Keratinocyte (primary cell): ENCODE results near the gene KLRG1. TPM values are rescaled to one million over a fixed set of nuclear protein-coding genes. Genes with fewer than 3 reads are reported as not detected.

ENCODE experiments used
- DNase-seq: peaks from one replicate; pipeline ENCODE4 v3.0.0-alpha.2; 2011; ENCODE audit warnings: low read depth, missing footprints, low spot score
- FAIRE-seq: peaks from 2 replicates; lab custom pipeline; 2011; peaks lifted over from hg19 to GRCh38; lab: Jason Lieb, UNC
- H2AFZ ChIP-seq: 2 replicates; pipeline ENCODE4 v1.6.0; 2012; ENCODE audit warnings: low read length, control low read depth, inconsistent platforms; ENCODE audit not compliant: control insufficient read depth
- H3K27ac ChIP-seq: 2 replicates; pipeline ENCODE4 v1.5.1; 2011; ENCODE audit warnings: low read length; ENCODE audit not compliant: control insufficient read depth, insufficient read depth
- H3K27me3 ChIP-seq: 3 replicates; pipeline ENCODE4 v1.6.0; 2011; ENCODE audit warnings: low read length; ENCODE audit not compliant: control insufficient read depth, insufficient read depth; ENCODE audit errors: extremely low read depth
- H3K36me3 ChIP-seq, 2 experiments: 2 replicates in 1 of 2; 3 replicates in 1 of 2; pipeline ENCODE4 v1.5.1; 2011; ENCODE audit warnings: low read length in 2 of 2, mild to moderate bottlenecking in 1 of 2; ENCODE audit not compliant: control insufficient read depth in 2 of 2, insufficient read depth in 2 of 2; ENCODE audit errors: extremely low read depth in 1 of 2
- H3K4me1 ChIP-seq: 3 replicates; pipeline ENCODE4 v1.5.1; 2011; ENCODE audit warnings: low read length; ENCODE audit not compliant: control insufficient read depth, insufficient read depth; ENCODE audit errors: extremely low read depth
- H3K4me2 ChIP-seq: 3 replicates; pipeline ENCODE4 v1.6.0; 2011; ENCODE audit warnings: low read depth, low read length; ENCODE audit not compliant: control insufficient read depth, insufficient read depth; ENCODE audit errors: extremely low read depth
- H3K4me3 ChIP-seq, 3 experiments: fragments of 200-600 bp in 1 of 3; sonication (generic) in 1 of 3; 2 replicates in 2 of 3; 3 replicates in 1 of 3; pipeline ENCODE4 v1.5.1; 2011 to 2016; ENCODE audit warnings: low read length in 3 of 3, mild to moderate bottlenecking in 3 of 3, control low read depth in 2 of 3, inconsistent platforms in 1 of 3, low read depth in 1 of 3, mixed read lengths in 1 of 3, mixed run types in 1 of 3, moderate library complexity in 1 of 3; ENCODE audit not compliant: control insufficient read depth in 2 of 3, insufficient read depth in 2 of 3; ENCODE audit errors: extremely low read depth in 1 of 3
- H3K79me2 ChIP-seq: 2 replicates; pipeline ENCODE4 v1.6.0; 2012; ENCODE audit warnings: low read length; ENCODE audit not compliant: control insufficient read depth, insufficient read depth
- H3K9ac ChIP-seq: 3 replicates; pipeline ENCODE4 v1.6.0; 2011; ENCODE audit warnings: low read length; ENCODE audit not compliant: control insufficient read depth, insufficient read depth; ENCODE audit errors: extremely low read depth
- H3K9me1 ChIP-seq: 3 replicates; pipeline ENCODE4 v1.6.0; 2011; ENCODE audit warnings: low read length; ENCODE audit not compliant: control insufficient read depth, insufficient read depth; ENCODE audit errors: extremely low read depth
- H3K9me3 ChIP-seq: 2 replicates; pipeline ENCODE4 v1.5.1; 2012; ENCODE audit warnings: low read depth, low read length; ENCODE audit not compliant: control insufficient read depth
- H4K20me1 ChIP-seq: 3 replicates; pipeline ENCODE4 v1.6.0; 2011; ENCODE audit warnings: low read length; ENCODE audit not compliant: control insufficient read depth, insufficient read depth; ENCODE audit errors: extremely low read depth
- EZH2 ChIP-seq: IDR thresholded peaks from one replicate; pipeline ENCODE4 v1.6.1; 2012; ENCODE audit warnings: inconsistent platforms, mild to moderate bottlenecking, low read length, moderate library complexity
- dilution Hi-C: fragments of 300-500 bp; cut with MboI; formaldehyde crosslinking; loops from one replicate; pipeline ENCODE4 v1.7.0; 2020; ENCODE audit warnings: low sequenced_read_pairs; ENCODE audit not compliant: extremely low pct_ligation_motif_present
- polyA plus RNA-seq, 5 experiments: library from polyadenylated mRNA; depleted of rRNA in 3 of 5; stranded (reverse) in 3 of 5; stranded (forward) in 1 of 5; unstranded in 1 of 5; fragments of >200 nt; gene quantifications; 1 replicate in 1 of 5; 2 replicates in 3 of 5; 3 replicates in 1 of 5; pipeline versions ENCODE4 v1.2.1 to v1.2.3, GENCODE V29; 2011 to 2012; ENCODE audit warnings: missing spikeins in 2 of 5, low read depth in 1 of 5, low replicate concordance in 1 of 5
- TF ChIP-seq, protein P1 (sequence below), 3 experiments: IDR thresholded peaks in 1 of 3; conservative IDR thresholded peaks in 1 of 3; optimal IDR thresholded peaks in 1 of 3; 2 replicates in 2 of 3; 3 replicates in 1 of 3; pipeline versions ENCODE3 to v1.5.1; 2011; ENCODE audit warnings: low read length in 3 of 3, mild to moderate bottlenecking in 3 of 3, moderate library complexity in 2 of 3, control low read depth in 1 of 3, inconsistent platforms in 1 of 3; ENCODE audit not compliant: insufficient read depth in 2 of 3; ENCODE audit errors: extremely low read depth in 1 of 3

KLRG1 gene
- polyA plus RNA-seq, 1 donor (not counting 4 experiments of a cell fraction or from before 2014, with no cell fraction given): 0.39 TPM

DNA sequence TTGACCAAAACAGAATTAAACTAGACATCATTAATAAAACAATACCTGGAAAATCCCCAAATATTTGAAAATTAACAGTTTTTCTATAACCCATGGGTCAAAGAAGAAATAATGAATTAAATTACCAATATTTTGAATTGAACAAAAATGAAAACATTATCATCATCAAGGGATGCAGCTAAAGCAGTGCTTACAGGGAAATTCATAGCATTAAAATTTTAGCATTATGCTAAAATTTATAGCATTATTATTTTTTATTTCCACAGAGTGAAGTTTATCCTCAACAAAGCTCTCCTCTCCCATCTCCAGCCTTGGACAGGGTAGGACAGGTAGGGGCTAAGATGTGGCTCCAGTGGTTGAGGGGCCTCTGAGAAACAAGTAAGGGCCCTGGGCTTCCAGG, 20.6 kb upstream of the KLRG1 start:
- Histone ChIP-seq H4K20me1 (no peaks in the 10 kb centered on the region), H3K4me2 (no peak overlapping the region), H3K4me3 (no peak overlapping the region), H3K27me3 (no peaks in the 10 kb centered on the region), H3K9me3 (peaks cover 4% of the 10 kb centered on the region), H3K27ac (no peak overlapping the region), H3K36me3 (no peaks in the 10 kb centered on the region), H2AFZ (no peak overlapping the region), H3K79me2 (no peaks in the 10 kb centered on the region), H3K9me1 (no peaks in the 10 kb centered on the region), H3K4me1 (no peaks in the 10 kb centered on the region), H3K9ac (no peak overlapping the region)
- dilution Hi-C loops: no loop called here
- no peak for TF ChIP-seq EZH2
- TF ChIP-seq, protein P1, sequence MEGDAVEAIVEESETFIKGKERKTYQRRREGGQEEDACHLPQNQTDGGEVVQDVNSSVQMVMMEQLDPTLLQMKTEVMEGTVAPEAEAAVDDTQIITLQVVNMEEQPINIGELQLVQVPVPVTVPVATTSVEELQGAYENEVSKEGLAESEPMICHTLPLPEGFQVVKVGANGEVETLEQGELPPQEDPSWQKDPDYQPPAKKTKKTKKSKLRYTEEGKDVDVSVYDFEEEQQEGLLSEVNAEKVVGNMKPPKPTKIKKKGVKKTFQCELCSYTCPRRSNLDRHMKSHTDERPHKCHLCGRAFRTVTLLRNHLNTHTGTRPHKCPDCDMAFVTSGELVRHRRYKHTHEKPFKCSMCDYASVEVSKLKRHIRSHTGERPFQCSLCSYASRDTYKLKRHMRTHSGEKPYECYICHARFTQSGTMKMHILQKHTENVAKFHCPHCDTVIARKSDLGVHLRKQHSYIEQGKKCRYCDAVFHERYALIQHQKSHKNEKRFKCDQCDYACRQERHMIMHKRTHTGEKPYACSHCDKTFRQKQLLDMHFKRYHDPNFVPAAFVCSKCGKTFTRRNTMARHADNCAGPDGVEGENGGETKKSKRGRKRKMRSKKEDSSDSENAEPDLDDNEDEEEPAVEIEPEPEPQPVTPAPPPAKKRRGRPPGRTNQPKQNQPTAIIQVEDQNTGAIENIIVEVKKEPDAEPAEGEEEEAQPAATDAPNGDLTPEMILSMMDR (optimal IDR thresholded peaks at IDR 0.05 in 1 of 3, IDR thresholded peaks at IDR 0.05 in 1 of 3, conservative IDR thresholded peaks at IDR 0.05 in 1 of 3; ENCODE audit: extremely low read depth in 1 of 3, insufficient read depth in 2 of 3, low read length in 3 of 3): no peak
- DNase-seq (no peak), FAIRE-seq (no peak)

DNA sequence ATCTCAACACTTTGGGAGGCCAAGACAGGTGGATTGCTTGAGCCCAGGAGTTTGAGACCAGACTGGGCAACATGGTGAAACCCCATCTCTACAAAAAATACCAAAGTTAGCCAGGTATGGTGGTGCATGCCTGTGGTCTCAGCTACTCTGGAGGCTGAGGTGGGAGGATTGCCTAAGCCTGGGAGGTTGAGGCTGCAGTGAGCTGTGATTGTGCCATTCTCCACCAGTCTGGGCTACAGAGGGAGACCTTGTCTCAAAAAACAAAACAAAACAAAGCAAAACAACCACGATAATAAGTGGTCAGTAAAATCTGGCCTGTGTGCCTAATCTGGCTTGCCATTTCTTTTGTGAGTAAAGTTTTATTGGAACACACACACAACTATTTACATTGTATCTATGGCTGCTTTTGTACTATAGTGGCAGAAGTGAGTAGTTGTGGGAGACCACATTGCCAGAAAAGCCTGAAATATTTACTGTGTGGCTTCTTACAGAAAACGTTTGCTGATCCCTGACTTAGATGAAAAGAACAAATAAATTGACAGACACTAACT, 19.4 kb upstream of the KLRG1 start:
- Histone ChIP-seq H3K9me1 (no peaks in the 10 kb centered on the region), H3K9me3 (peaks cover 4% of the 10 kb centered on the region), H3K27ac (no peak overlapping the region), H3K36me3 (no peaks in the 10 kb centered on the region), H2AFZ (no peak overlapping the region), H3K4me1 (no peaks in the 10 kb centered on the region), H4K20me1 (no peaks in the 10 kb centered on the region), H3K4me2 (no peak overlapping the region), H3K27me3 (no peaks in the 10 kb centered on the region), H3K4me3 (no peak overlapping the region), H3K9ac (no peak overlapping the region), H3K79me2 (no peaks in the 10 kb centered on the region)
- TF ChIP-seq, protein P1 (optimal IDR thresholded peaks at IDR 0.05 in 1 of 3, IDR thresholded peaks at IDR 0.05 in 1 of 3, conservative IDR thresholded peaks at IDR 0.05 in 1 of 3; ENCODE audit: extremely low read depth in 1 of 3, insufficient read depth in 2 of 3, low read length in 3 of 3): no peak
- no peak for TF ChIP-seq EZH2
- dilution Hi-C loops: no loop called here
- no peak for DNase-seq
- no peak for FAIRE-seq
